Neural cell (in vitro differentiated cells): ENCODE data around the gene CRIP3. TPM values are rescaled to one million over a fixed set of nuclear protein-coding genes. Genes with fewer than 3 reads are reported as not detected.

Source experiments
- H2AFZ ChIP-seq: fragments of 200-600, 300-800 bp; sonication (generic), shearing (Covaris generic); 2 replicates; pipeline ENCODE4 v1.6.0; 2014; ENCODE audit warnings: low read depth, mild to moderate bottlenecking, antibody characterized with exemption, low read length, moderate library complexity
- H3F3A ChIP-seq: fragments of 200-600 bp; shearing (Covaris generic); 2 replicates; pipeline ENCODE4 v1.6.1; 2016; ENCODE audit warnings: mild to moderate bottlenecking, moderate library complexity, mixed read lengths, antibody characterized with exemption, low read length; ENCODE audit not compliant: insufficient read depth, poor library complexity, severe bottlenecking
- H3K27ac ChIP-seq: fragments of 200-600, 300-800 bp; sonication (generic), shearing (Covaris generic); 2 replicates; pipeline ENCODE4 v1.5.1; 2014; ENCODE audit warnings: mild to moderate bottlenecking, low read length, moderate library complexity
- H3K27me3 ChIP-seq: fragments of 300-800, 200-600 bp; sonication (generic), shearing (Covaris generic); 2 replicates; pipeline ENCODE4 v1.6.0; 2014; ENCODE audit warnings: mild to moderate bottlenecking, low read depth, low read length, moderate library complexity; ENCODE audit not compliant: insufficient read depth
- H3K36me3 ChIP-seq: fragments of 300-800, 200-600 bp; sonication (generic), shearing (Covaris generic); 2 replicates; pipeline ENCODE4 v1.5.1; 2014; ENCODE audit warnings: mild to moderate bottlenecking, antibody characterized with exemption, low read length, moderate library complexity; ENCODE audit not compliant: insufficient read depth
- H3K4me2 ChIP-seq: fragments of 300-800, 200-600 bp; sonication (generic), shearing (Covaris generic); 2 replicates; pipeline ENCODE4 v1.6.0; 2014; ENCODE audit warnings: mild to moderate bottlenecking, low read length
- H3K4me3 ChIP-seq: fragments of 300-800, 200-600 bp; sonication (generic), shearing (Covaris generic); 2 replicates; pipeline ENCODE4 v1.5.1; 2014; ENCODE audit warnings: mild to moderate bottlenecking, low read length, moderate library complexity
- H3K79me2 ChIP-seq: fragments of 200-600 bp; shearing (Covaris generic); replicated peaks from 2 replicates; pipeline ENCODE4 v1.6.0; 2014; ENCODE audit warnings: mild to moderate bottlenecking, low read length, moderate library complexity; ENCODE audit not compliant: insufficient read depth
- H3K9ac ChIP-seq: fragments of 300-800, 200-600 bp; sonication (generic), shearing (Covaris generic); 2 replicates; pipeline ENCODE4 v1.6.1; 2016; ENCODE audit warnings: mild to moderate bottlenecking, low read length, mixed read lengths
- H3K9me2 ChIP-seq: fragments of 200-600 bp; shearing (Covaris generic); 2 replicates; pipeline ENCODE4 v1.6.1; 2016; ENCODE audit warnings: mild to moderate bottlenecking, low read length, mixed read lengths; ENCODE audit not compliant: insufficient read depth
- H3K9me3 ChIP-seq: fragments of 200-600, 300-800 bp; sonication (generic), shearing (Covaris generic); 2 replicates; pipeline ENCODE4 v1.6.1; 2016; ENCODE audit warnings: mild to moderate bottlenecking, mixed run types, low read length, moderate library complexity, mixed read lengths
- H4K20me1 ChIP-seq: fragments of 200-600 bp; shearing (Covaris generic); 2 replicates; pipeline ENCODE4 v1.6.1; 2016; ENCODE audit warnings: mild to moderate bottlenecking, mixed run types; ENCODE audit not compliant: insufficient read depth
- CTCF ChIP-seq: fragments of 450-650 bp; IDR thresholded peaks from 2 replicates; pipeline ENCODE4 v1.5.1; 2014; ENCODE audit warnings: antibody characterized with exemption, mild to moderate bottlenecking, moderate library complexity; ENCODE audit not compliant: poor library complexity, severe bottlenecking
- EP300 ChIP-seq: fragments of 450-650 bp; conservative IDR thresholded peaks from 2 replicates; pipeline ENCODE4 v1.6.1; 2014; ENCODE audit warnings: antibody characterized with exemption, mild to moderate bottlenecking, moderate library complexity; ENCODE audit not compliant: poor library complexity, severe bottlenecking
- EZH2 ChIP-seq: fragments of 200-600, 300-800 bp; shearing (Covaris generic), sonication (generic); IDR thresholded peaks from 2 replicates; pipeline ENCODE4 v1.6.1; 2014; ENCODE audit warnings: antibody characterized with exemption, low read length, borderline replicate concordance, mild to moderate bottlenecking; ENCODE audit not compliant: insufficient read depth, poor library complexity, severe bottlenecking
- MXI1 ChIP-seq: fragments of 450-650 bp; conservative IDR thresholded peaks from 2 replicates; pipeline ENCODE4 v1.6.1; 2014; ENCODE audit warnings: antibody characterized with exemption, mild to moderate bottlenecking; ENCODE audit not compliant: poor library complexity, severe bottlenecking
- POLR2AphosphoS5 ChIP-seq: IDR thresholded peaks from 2 replicates; pipeline ENCODE4 v1.6.1; 2012
- RAD21 ChIP-seq: fragments of 450-650 bp; conservative IDR thresholded peaks from 2 replicates; pipeline ENCODE4 v1.6.1; 2014; ENCODE audit warnings: antibody characterized with exemption, mild to moderate bottlenecking, moderate library complexity
- REST ChIP-seq: IDR thresholded peaks from 2 replicates; pipeline ENCODE4 v1.6.1; 2012; ENCODE audit warnings: borderline replicate concordance
- SMC3 ChIP-seq: fragments of 450-650 bp; conservative IDR thresholded peaks from 2 replicates; pipeline ENCODE4 v1.6.1; 2014; ENCODE audit warnings: antibody characterized with exemption, mild to moderate bottlenecking, moderate library complexity; ENCODE audit not compliant: poor library complexity
- TAF1 ChIP-seq: IDR thresholded peaks from 2 replicates; pipeline ENCODE4 v1.6.1; 2012; ENCODE audit warnings: low read depth
- polyA plus RNA-seq: library from polyadenylated mRNA; depleted of rRNA; stranded (reverse); fragments of >200 nt; gene quantifications from 2 replicates; pipeline ENCODE4 v1.2.3, GENCODE V29; 2014

The CRIP3 gene
- polyA plus RNA-seq, 1 donor from 2014 or later, result 3.7 TPM

GRCh38 chr6:43260791-43261190 is 47.8 kb downstream of the CRIP3 start:
- Histone ChIP-seq H3K79me2 (no peaks in the 10 kb centered on the region), H4K20me1 (no peaks in the 10 kb centered on the region), H3K9ac (no peak overlapping the region), H3K9me3 (no peaks in the 10 kb centered on the region), H3K4me3 (no peak overlapping the region), H3K4me2 (no peak overlapping the region), H2AFZ (no peak overlapping the region), H3F3A (no peaks in the 10 kb centered on the region), H3K27me3 (no peaks in the 10 kb centered on the region), H3K9me2 (no peaks in the 10 kb centered on the region), H3K36me3 (peaks cover 4% of the 10 kb centered on the region), H3K27ac (no peak overlapping the region)
- TF ChIP-seq SMC3, result no peak
- TF ChIP-seq EP300, result no peak
- TF ChIP-seq REST, result no peak
- no peak for TF ChIP-seq EZH2
- TF ChIP-seq TAF1, result no peak
- no peak for TF ChIP-seq POLR2AphosphoS5
- TF ChIP-seq RAD21, result no peak
- TF ChIP-seq CTCF, result no peak

GRCh38 chr6:43258807-43259686 is 49.6 kb downstream of the CRIP3 start:
- TF ChIP-seq POLR2AphosphoS5, result no peak
- no peak for TF ChIP-seq TAF1
- TF ChIP-seq EZH2, result no peak
- no peak for TF ChIP-seq REST
- TF ChIP-seq EP300, result no peak
- no peak for TF ChIP-seq CTCF
- TF ChIP-seq MXI1, result no peak
- no peak for TF ChIP-seq RAD21
- TF ChIP-seq SMC3, result no peak

More at GRCh38 chr6:43258807-43259686, 49.6 kb downstream of the CRIP3 start:
- no peaks in the 10 kb centered on the region for H3F3A ChIP-seq
- no peak overlapping the region for H3K4me2 ChIP-seq
- H3K27ac ChIP-seq, result no peak overlapping the region
- H3K4me3 ChIP-seq, result no peak overlapping the region
- no peaks in the 10 kb centered on the region for H3K9me3 ChIP-seq
- H3K27me3 ChIP-seq, result no peaks in the 10 kb centered on the region
- H3K9ac ChIP-seq, result no peak overlapping the region
- no peaks in the 10 kb centered on the region for H3K9me2 ChIP-seq
- H2AFZ ChIP-seq, result no peak overlapping the region
- peaks cover 11% of the 10 kb centered on the region for H3K36me3 ChIP-seq
- H3K79me2 ChIP-seq, result no peaks in the 10 kb centered on the region
- H4K20me1 ChIP-seq, result no peaks in the 10 kb centered on the region
